Hepatocyte (in vitro differentiated cells): ENCODE measurements around the gene IER3.

Experiments used
- CTCF ChIP-seq: fragments of 200-600 bp; sonication (generic); IDR thresholded peaks from 2 replicates; pipeline ENCODE4 v1.5.1; 2016; ENCODE audit warnings: antibody characterized with exemption, mild to moderate bottlenecking; ENCODE audit not compliant: poor library complexity
- EZH2 ChIP-seq: fragments of 200-600 bp; sonication (generic); IDR thresholded peaks from 2 replicates; pipeline ENCODE4 v1.6.1; 2016; ENCODE audit warnings: antibody characterized with exemption, mild to moderate bottlenecking, borderline replicate concordance

GRCh38 chr6:30709101-30709868 is 35.1 kb downstream of the IER3 start:
- TF ChIP-seq CTCF = no peak
- no peak for TF ChIP-seq EZH2
